Measurements from ENCODE around the gene NUDT8.
"Not testable (repeated sequence)": the region's sequence is repeated elsewhere in the genome, so short reads cannot be mapped to it uniquely, and the experiment has no call there.

DNA sequence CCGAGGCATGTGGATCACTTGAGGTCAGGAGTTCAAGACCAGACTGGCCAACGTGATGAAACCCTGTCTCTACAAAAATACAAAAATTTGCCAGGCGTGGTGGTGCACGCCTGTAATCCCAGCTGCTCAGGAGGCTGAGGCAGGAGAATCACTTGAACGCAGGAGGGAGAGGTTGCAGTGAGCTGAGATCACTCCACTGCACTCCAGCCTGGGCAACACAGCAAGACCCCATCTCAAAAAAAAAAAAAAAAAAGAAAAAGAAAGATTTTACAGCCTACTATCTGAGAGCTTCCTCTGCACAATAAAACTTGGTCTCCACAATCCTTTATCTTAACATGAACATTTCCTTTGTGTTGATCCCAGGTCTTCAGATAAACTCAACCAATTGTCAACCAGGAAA lies 31.0 kb upstream of the NUDT8 start:
- not testable (repeated sequence) for TF ChIP-seq POLR2A (IDR thresholded peaks at IDR 0.05; ENCODE audit: low read length); GATA1 (IDR thresholded peaks at IDR 0.05; ENCODE audit: low read depth, low read length)

Measured in erythroblast (primary cell).